Psoas muscle (tissue), 8 donors: ENCODE results near the gene GRK3. TPM values are rescaled to one million over a fixed set of nuclear protein-coding genes. Genes with fewer than 3 reads are reported as not detected.

Experiments
- ATAC-seq, 4 donors: fragments of 200-7000 bp; cut with Tn5 transposase; one replicate each; pipeline ENCODE4 v1.9.1; 2020; ENCODE audit warnings: moderate library complexity in 3 of 4, mild to moderate bottlenecking in 2 of 4
- DNase-seq, 2 donors: peaks; one replicate each; pipeline ENCODE4 v3.0.0-alpha.2; 2020
- H3K27ac ChIP-seq: fragments of 200-600 bp; one replicate; pipeline ENCODE4 v1.8.0; 2022
- H3K27me3 ChIP-seq, 3 donors: fragments of 200-600 bp in 1 of 3; one replicate each; pipeline versions ENCODE4 v1.6.1 to v1.8.0; 2013 to 2022; ENCODE audit warnings: low read length in 2 of 3, mild to moderate bottlenecking in 2 of 3, moderate library complexity in 1 of 3; ENCODE audit not compliant: insufficient read depth in 3 of 3
- H3K36me3 ChIP-seq, 2 donors: fragments of 200-600 bp in 1 of 2; one replicate each; pipeline versions ENCODE4 v1.6.1 to v1.8.0; 2013 to 2022; ENCODE audit warnings: low read depth in 1 of 2, mild to moderate bottlenecking in 1 of 2, moderate library complexity in 1 of 2; ENCODE audit not compliant: insufficient read depth in 1 of 2
- H3K4me1 ChIP-seq: fragments of 200-600 bp; one replicate; pipeline ENCODE4 v1.8.0; 2022
- H3K4me3 ChIP-seq: fragments of 200-600 bp; one replicate; pipeline ENCODE4 v1.8.0; 2022; ENCODE audit warnings: mild to moderate bottlenecking
- H3K9me3 ChIP-seq: fragments of 200-600 bp; one replicate; pipeline ENCODE4 v1.8.0; 2022
- CTCF ChIP-seq: fragments of 200-600 bp; IDR thresholded peaks from one replicate; pipeline ENCODE4 v1.8.0; 2022; ENCODE audit warnings: antibody characterized with exemption
- WGBS, 3 donors: extraction: QIAGEN DNeasy Blood & Tissue Kit; methylation state at CpG; one replicate each; pipeline versions ENCODE4 v1.1.6 to v1.1.7; 2013; 5-methylcytosine and 5-hydroxymethylcytosine counted together
- intact Hi-C, 2 donors: fragments of 100-400 bp; cut with DNase I; formaldehyde crosslinking; loops; one replicate each; pipeline versions ENCODE4 v1.11.0 to v1.14.2; 2022
- polyA plus RNA-seq, 3 donors: library from polyadenylated mRNA; stranded (reverse); fragments of 200-250 nt; gene quantifications; one replicate each; pipeline ENCODE4 v1.2.3, GENCODE V29; 2013
- total RNA-seq, 4 donors: library from RNA; stranded (reverse); fragmentation: NEBNext Ultra II Directional in 2 of 4; extraction: Animal tissue kit (Norgen Biotek cat#: 25700) in 2 of 4; gene quantifications; one replicate each; pipeline versions ENCODE4 v1.2.1 to v1.2.4, GENCODE V29; 2021 to 2023
- donor health status: healthy with polysubstance abuse.
- donor health status: DM: no; HTN: no; CAD: no; lungs with moderate emphysema.
- donor health status: Bipolar disorder and iron deficiency.
- donor health status: healthy.
- donor health status: DM: yes; HTN: yes; CAD: no.
- donor health status: DM: no; HTN: no; CAD: no.
- donor health status: DM: no; HTN: no; CAD: no.
- donor health status: DM: yes; HTN: yes; CAD: no.

The GRK3 gene
- total and polyA plus RNA-seq, 7 donors, result 0.17 to 2.0 (median 1.3) TPM

- H3K4me3 ChIP-seq, result peak overlapping the region; percentile 78
- H3K27me3 ChIP-seq, result no peaks in the 10 kb centered on the region
- ATAC-seq (no peak), DNase-seq (no peak)
- H3K9me3 ChIP-seq, result no peaks in the 10 kb centered on the region
- WGBS, 3 donors, result 33 to 54% (median 35%) methylated on average over 4 of the region's 4 CpGs
- H3K27ac ChIP-seq, result peak overlapping the region; percentile 98
- intact Hi-C loops, result no loop called here
- peaks cover 66% of the 10 kb centered on the region for H3K4me1 ChIP-seq
- no peak for TF ChIP-seq CTCF
- no peaks in the 10 kb centered on the region for H3K36me3 ChIP-seq
Measured at GRCh38 chr22:25751174-25751581, 186.7 kb downstream of the GRK3 start.

GRCh38 chr22:25752615-25753214, 188.2 kb downstream of the GRK3 start:
- Histone ChIP-seq H3K27me3 (no peaks in the 10 kb centered on the region), H3K4me1 (peaks cover 69% of the 10 kb centered on the region), H3K9me3 (no peaks in the 10 kb centered on the region), H3K27ac (peak overlapping the region; percentile 92), H3K4me3 (peak overlapping the region; percentile 60), H3K36me3 (no peaks in the 10 kb centered on the region)
- intact Hi-C loops, result no loop called here
- no peak for TF ChIP-seq CTCF
- DNase-seq, result no peak
- ATAC-seq, result no peak
- 88 to 95% (median 94%) methylated on average over 45 to 48 of the region's 48 CpGs for WGBS, 3 donors

DNA sequence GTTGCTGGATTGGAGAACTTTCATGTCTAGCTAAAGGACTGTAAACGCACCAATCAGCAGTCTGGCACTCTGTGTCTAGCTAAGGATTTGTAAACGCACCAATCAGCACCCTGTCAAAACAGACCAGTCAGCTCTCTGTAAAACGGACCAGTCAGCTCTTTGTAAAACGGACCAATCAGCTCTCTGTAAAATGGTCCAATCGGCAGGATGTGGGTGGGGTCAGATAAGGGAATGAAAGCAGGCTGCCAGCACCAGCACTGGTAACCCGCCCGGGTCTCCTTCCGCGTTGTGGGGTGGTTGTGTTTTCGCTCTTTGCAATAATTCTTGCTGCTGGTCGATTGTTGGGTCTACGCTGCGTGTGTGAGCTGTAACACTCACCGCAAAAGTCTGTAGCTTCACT, 188.8 kb downstream of the GRK3 start:
- Histone ChIP-seq H3K9me3 (no peaks in the 10 kb centered on the region), H3K36me3 (no peaks in the 10 kb centered on the region), H3K4me1 (peaks cover 68% of the 10 kb centered on the region), H3K4me3 (peak overlapping the region; percentile 60), H3K27me3 (no peaks in the 10 kb centered on the region), H3K27ac (peak overlapping the region; percentile 92)
- ATAC-seq (no peak), DNase-seq (no peak)
- intact Hi-C loops, result no loop called here
- no peak for TF ChIP-seq CTCF
- WGBS, 3 donors, result 79 to 86% (median 86%) methylated on average over 14 of the region's 14 CpGs

GRCh38 chr22:25754527-25755202, 190.2 kb downstream of the GRK3 start:
- Histone ChIP-seq H3K36me3 (no peaks in the 10 kb centered on the region), H3K27me3 (no peaks in the 10 kb centered on the region), H3K4me3 (peak overlapping the region; percentile 60), H3K27ac (peak overlapping the region; percentile 92), H3K4me1 (peaks cover 65% of the 10 kb centered on the region), H3K9me3 (no peaks in the 10 kb centered on the region)
- ATAC-seq (peak; percentile 82 to 88 (median 86)), DNase-seq (peak; percentile 88 to 95)
- TF ChIP-seq CTCF, result no peak
- intact Hi-C loops, result no loop called here
- WGBS, 3 donors, result 16 to 22% (median 19%) methylated on average over 24 of the region's 24 CpGs
